Ovary (tissue), 3 donors: ENCODE results near the gene KRTAP10-9.
"Not testable (repeated sequence)": the region's sequence is repeated elsewhere in the genome, so short reads cannot be mapped to it uniquely, and the experiment has no call there.

Experiments used
- CTCF ChIP-seq, 3 donors: fragments of 450-650 bp in 2 of 3; fragments of 200-600 bp in 1 of 3; IDR thresholded peaks; one replicate each; pipeline versions ENCODE4 v1.5.1 to v1.8.0; 2016 to 2022; ENCODE audit warnings: antibody characterized with exemption in 3 of 3, mild to moderate bottlenecking in 1 of 3
- EP300 ChIP-seq: sonication (generic); formaldehyde crosslinking; IDR thresholded peaks from one replicate; pipeline ENCODE4 v1.6.1; 2017; ENCODE audit warnings: antibody characterized with exemption
- POLR2A ChIP-seq: fragments of 450-650 bp; IDR thresholded peaks from one replicate; pipeline ENCODE4 v1.6.1; 2017; ENCODE audit warnings: antibody characterized with exemption, mild to moderate bottlenecking, moderate library complexity
- donor health status: DM: no; HTN: no; CAD: no.

DNA sequence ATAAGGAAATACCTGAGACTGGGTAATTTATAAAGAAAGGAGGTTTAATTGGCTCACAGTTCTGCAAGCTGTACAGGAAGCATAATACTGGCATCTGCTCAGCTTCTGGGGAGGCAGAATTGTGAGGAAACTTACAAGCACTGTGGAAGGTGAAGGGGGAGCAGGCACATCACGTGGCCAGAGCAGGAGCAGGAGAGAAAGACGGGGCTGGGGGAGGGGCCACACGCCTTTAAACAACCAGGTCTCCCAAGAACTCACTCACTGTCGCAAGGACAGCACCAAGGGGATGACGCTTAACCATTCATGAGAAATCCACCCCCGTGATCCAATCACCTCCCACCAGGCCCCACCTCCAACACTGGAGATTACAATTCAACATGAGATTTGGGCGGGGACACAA lies 34.7 kb downstream of the KRTAP10-9 start:
- not testable (repeated sequence) for TF ChIP-seq CTCF (IDR thresholded peaks at IDR 0.05); POLR2A; EP300
